SH-SY5Y (cell line): ENCODE data around the gene MRPL58.

ENCODE experiments used
- GATA2 ChIP-seq: IDR thresholded peaks from 2 replicates; pipeline ENCODE4 v1.6.1; 2011; ENCODE audit warnings: mild to moderate bottlenecking, low read depth, low read length
- GATA3 ChIP-seq: IDR thresholded peaks from 2 replicates; pipeline ENCODE4 v1.6.1; 2011; ENCODE audit warnings: low read depth, mild to moderate bottlenecking, low read length, moderate library complexity

MRPL58 gene

GRCh38 chr17:74981318-74981978 is 31.0 kb upstream of the MRPL58 start:
- TF ChIP-seq GATA3: no peak
- no peak for TF ChIP-seq GATA2

DNA sequence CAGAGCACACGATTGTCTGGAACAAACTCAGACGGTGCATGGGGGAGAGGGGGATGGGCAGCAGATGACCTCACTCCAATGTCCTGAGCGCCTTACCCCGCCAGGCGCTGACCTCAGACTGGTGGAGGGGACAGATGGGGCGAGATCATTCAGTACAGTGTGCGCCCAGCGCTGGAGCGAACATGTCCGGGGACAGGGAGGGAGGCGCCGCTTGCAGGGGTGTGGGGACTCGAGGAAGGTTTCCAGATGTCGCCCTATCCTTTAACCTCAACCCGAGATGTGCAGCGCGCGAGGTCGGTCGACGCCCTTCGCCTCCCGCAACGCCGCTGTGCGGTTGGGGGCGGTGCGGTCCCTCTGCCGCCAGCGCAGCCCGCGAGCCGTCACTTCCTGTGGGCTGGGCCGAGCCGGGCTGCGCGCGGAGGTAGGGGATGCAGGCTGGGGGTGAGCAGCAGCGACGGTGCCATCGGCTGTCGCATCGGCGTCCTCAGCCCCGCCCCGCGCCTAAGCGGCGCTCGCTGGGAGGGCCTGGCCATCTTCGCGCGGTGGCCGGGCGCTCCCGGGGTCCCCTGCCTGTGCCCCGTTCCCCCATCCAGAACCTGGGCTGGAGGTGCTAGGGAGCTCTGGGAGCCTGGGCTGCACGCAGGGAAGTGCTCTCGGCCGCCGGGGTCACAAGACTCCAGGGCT is 30.3 kb upstream of the MRPL58 start:
- TF ChIP-seq GATA2 (no peak), GATA3 (no peak)

DNA sequence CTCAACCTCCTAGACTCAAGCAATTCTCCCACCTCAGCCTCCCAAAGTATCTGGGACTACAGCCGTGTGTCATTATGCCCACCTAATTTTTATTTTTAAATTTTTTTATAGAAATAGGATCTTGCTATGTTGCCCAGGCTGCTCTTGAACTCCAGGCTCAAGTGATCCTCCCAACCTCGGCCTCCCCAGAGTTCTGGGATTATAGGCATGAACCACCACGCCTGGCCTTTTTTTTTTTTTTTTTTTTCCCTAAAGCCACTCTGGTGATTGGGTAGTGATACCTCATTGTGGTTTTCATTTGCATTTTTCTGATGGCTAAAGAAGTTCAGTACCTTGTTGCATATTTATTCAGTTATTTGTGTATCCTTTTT is 26.3 kb upstream of the MRPL58 start:
- no peak for TF ChIP-seq GATA3
- no peak for TF ChIP-seq GATA2

- TF ChIP-seq GATA3: no peak
- no peak for TF ChIP-seq GATA2
Measured at GRCh38 chr17:74987418-74987908, 25.0 kb upstream of the MRPL58 start, which contains the start of gene CDR2L. Gene CDR2L (plus strand): TSS chr17:74987632. CDS start chr17:74988044, 412 bp downstream.

DNA sequence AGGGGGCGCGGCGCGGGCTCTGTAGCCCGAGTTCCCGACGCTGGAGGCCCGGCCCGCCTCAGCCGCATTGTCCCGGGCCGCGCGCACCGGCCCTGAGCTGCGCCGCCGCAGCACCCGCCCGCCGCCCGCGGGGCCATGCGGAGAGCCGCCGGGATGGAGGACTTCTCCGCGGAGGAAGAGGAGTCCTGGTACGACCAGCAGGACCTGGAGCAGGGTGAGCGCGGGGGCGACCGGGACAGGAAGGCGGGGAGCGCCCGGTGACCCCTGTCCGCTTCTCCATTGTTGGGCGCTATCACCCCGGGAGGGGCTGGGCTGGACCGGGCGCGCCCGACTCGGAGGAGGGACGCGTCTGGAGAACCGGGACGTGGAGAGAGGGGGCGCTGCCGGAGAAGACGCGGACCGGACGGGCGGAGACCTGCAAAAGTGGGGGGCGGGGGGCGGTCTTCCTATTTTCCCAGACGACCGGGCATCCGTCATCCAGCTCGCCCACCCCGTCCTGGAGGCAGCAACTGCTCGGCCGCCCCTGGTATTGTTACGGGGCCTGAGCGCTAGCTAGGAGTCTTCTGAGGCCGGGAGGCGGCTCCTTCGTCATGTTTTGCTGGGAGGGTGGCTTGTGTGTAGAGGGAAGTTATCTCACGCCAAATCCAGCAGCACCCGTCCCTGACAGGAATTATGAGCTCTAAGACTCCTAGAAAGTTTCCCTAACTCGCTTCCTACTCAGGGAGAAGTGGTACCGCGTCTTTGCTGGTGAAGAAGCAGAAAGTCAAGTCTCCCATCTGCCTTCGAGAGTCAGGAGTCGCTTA is 24.4 kb upstream of the MRPL58 start:
- TF ChIP-seq GATA2 (no peak), GATA3 (no peak)

- TF ChIP-seq GATA2 (no peak), GATA3 (no peak)
Measured at GRCh38 chr17:74990581-74991105, 21.8 kb upstream of the MRPL58 start.

GRCh38 chr17:74992223-74992622 is 20.2 kb upstream of the MRPL58 start:
- TF ChIP-seq GATA3 (no peak), GATA2 (no peak)

DNA sequence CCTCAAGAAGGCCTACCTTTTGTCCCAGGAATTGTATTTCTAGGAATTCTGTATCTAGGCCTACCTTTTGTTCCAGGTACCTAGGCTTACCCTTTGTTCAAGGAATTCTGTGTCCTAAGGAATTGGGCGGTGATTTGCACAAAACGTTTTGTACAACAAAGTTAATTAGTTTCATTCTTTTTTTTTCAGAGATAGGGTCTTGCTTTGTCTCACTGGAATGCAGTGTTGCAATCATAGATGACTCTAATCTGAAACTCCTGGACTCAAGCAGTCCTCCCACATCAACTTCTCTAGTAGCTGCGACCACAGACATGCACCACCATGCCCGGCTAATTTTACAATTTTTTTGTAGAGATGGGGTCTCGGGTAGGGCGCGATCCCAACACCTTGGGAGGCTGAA is 18.0 kb upstream of the MRPL58 start:
- TF ChIP-seq GATA3: no peak
- no peak for TF ChIP-seq GATA2

DNA sequence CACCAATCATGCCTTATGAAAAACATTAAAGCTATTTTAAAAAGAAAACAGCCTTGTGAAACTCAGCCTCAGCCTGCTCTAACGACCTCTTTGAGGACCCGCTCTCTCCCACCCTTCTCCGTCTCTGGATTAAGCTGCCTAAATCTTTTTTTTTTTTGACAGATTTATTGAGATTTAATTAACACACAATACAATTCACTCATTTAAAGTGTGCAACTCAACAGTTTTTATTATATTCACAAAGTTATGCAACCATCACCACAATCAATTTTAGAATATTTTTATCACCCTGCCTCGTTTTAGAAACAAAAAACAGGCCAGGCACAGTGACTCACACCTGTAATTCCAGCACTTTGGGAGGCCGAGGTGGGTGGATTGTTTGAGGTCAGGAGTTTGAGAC is 16.6 kb upstream of the MRPL58 start:
- TF ChIP-seq GATA2 (no peak), GATA3 (no peak)

- TF ChIP-seq GATA3 (no peak), GATA2 (no peak)
Measured at GRCh38 chr17:74998783-74999182, 13.7 kb upstream of the MRPL58 start.

- TF ChIP-seq GATA3 (no peak), GATA2 (no peak)
Measured at GRCh38 chr17:74999523-74999922, 12.9 kb upstream of the MRPL58 start.

DNA sequence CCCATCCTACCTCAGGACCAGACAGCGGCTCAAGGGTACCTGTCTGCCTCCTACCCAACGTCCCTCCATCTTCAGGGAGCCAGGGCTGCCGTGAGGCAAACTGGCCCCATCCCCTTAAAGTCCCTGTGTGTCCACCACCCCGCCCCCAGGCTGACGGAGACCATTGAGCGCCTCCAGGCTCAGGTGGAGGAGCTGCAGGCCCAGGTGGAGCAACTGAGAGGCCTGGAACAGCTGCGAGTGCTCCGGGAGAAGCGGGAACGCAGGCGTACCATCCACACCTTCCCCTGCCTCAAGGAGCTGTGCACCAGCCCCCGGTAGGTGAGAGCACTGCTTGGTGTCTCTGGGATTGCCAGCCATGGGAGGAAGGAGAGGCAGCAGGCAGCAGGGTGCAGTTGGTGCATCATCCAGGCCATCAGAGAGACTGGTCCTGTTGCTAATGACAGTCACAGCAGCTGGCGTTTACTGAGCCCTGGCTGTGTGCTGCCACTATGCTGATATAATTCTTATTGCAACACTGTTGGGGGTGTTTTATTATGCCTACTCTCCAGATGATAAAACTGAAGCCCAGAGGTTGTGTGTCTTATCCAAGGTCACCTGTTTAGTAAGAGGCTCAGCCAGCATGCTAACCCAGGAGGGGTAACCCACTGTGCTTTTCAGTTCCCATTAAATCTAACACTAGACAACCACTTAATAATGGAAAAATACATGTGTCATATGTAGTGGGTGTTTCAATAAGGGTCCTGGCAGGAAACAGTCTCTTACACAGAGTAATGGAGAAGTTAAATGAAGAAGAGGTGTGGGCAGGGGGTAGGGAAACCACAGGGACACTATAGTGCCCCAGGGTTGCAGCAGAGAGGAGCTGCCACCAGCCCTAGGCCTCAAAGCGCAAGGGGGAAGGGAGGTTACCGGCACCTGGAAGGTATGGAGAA is 10.3 kb upstream of the MRPL58 start:
- TF ChIP-seq GATA3: no peak
- TF ChIP-seq GATA2: no peak

GRCh38 chr17:75003070-75003956 is 9.2 kb upstream of the MRPL58 start:
- no peak for TF ChIP-seq GATA2
- no peak for TF ChIP-seq GATA3
